ENCODE data around the gene UBXN7.

DNA sequence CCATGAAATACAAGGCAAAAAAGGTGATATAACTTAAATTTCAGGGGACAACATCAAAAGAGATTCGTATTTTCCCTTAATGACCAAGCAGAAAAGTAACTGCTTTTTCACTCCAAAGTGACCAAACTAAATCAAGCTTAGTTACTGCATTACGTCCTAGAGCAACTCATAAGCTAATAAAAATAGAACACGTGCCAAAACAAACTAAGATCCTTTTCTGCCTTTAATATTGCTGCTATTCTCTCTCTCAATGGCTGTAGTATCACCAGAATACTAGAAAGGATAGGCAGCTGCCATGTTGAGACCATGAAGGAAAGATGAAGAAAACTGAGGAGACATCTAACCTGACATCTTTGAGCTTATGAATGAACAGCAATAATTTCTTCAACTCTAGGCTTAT, 43.3 kb downstream of the UBXN7 start:
- TF ChIP-seq POLR2A (IDR thresholded peaks at IDR 0.05) (no peak), POLR2AphosphoS5 (IDR thresholded peaks at IDR 0.05) (no peak), EP300 (IDR thresholded peaks at IDR 0.05) (no peak)
- TF ChIP-seq, protein P1, sequence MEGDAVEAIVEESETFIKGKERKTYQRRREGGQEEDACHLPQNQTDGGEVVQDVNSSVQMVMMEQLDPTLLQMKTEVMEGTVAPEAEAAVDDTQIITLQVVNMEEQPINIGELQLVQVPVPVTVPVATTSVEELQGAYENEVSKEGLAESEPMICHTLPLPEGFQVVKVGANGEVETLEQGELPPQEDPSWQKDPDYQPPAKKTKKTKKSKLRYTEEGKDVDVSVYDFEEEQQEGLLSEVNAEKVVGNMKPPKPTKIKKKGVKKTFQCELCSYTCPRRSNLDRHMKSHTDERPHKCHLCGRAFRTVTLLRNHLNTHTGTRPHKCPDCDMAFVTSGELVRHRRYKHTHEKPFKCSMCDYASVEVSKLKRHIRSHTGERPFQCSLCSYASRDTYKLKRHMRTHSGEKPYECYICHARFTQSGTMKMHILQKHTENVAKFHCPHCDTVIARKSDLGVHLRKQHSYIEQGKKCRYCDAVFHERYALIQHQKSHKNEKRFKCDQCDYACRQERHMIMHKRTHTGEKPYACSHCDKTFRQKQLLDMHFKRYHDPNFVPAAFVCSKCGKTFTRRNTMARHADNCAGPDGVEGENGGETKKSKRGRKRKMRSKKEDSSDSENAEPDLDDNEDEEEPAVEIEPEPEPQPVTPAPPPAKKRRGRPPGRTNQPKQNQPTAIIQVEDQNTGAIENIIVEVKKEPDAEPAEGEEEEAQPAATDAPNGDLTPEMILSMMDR (IDR thresholded peaks at IDR 0.05): no peak
